Fibroblast of mammary gland (primary cell): ENCODE results near the gene GAS5.
"Not testable (repeated sequence)": the region's sequence is repeated elsewhere in the genome, so short reads cannot be mapped to it uniquely, and the experiment has no call there.

Experiments
- DNase-seq: peaks from one replicate; pipeline ENCODE4 v3.0.0-alpha.2; 2010; ENCODE audit warnings: low read depth
- H3K4me3 ChIP-seq: 2 replicates; pipeline ENCODE4 v1.5.1; 2011; ENCODE audit warnings: low read depth, mild to moderate bottlenecking, low read length, moderate library complexity; ENCODE audit not compliant: control insufficient read depth
- TF ChIP-seq, protein P1 (sequence below): conservative IDR thresholded peaks from 2 replicates; pipeline ENCODE4 v1.5.1; 2011; ENCODE audit warnings: low read depth, low read length, inconsistent platforms; ENCODE audit not compliant: control insufficient read depth, insufficient read depth

Gene GAS5

DNA sequence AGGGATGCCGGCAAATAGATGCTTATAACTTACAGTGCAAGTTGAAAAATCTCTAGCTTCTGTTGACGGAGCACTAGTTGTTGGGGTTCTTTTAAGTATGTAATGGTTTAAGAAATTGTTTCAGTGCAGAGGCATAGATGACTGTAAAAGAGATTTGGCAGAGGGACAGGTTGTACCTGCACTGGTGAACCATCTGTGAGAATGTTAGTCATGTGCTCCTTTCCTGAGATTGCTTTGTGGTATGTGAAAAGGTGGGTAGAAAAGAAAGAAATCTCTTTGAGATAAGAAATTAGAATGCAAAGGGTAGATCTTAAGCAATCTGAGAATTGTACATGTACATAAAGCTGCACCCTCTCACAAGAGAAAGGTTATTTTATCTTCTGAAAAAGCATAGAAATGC lies 19.8 kb upstream of the GAS5 start:
- no peak overlapping the region for H3K4me3 ChIP-seq
- DNase-seq: no peak
- TF ChIP-seq, protein P1, sequence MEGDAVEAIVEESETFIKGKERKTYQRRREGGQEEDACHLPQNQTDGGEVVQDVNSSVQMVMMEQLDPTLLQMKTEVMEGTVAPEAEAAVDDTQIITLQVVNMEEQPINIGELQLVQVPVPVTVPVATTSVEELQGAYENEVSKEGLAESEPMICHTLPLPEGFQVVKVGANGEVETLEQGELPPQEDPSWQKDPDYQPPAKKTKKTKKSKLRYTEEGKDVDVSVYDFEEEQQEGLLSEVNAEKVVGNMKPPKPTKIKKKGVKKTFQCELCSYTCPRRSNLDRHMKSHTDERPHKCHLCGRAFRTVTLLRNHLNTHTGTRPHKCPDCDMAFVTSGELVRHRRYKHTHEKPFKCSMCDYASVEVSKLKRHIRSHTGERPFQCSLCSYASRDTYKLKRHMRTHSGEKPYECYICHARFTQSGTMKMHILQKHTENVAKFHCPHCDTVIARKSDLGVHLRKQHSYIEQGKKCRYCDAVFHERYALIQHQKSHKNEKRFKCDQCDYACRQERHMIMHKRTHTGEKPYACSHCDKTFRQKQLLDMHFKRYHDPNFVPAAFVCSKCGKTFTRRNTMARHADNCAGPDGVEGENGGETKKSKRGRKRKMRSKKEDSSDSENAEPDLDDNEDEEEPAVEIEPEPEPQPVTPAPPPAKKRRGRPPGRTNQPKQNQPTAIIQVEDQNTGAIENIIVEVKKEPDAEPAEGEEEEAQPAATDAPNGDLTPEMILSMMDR: no peak

DNA sequence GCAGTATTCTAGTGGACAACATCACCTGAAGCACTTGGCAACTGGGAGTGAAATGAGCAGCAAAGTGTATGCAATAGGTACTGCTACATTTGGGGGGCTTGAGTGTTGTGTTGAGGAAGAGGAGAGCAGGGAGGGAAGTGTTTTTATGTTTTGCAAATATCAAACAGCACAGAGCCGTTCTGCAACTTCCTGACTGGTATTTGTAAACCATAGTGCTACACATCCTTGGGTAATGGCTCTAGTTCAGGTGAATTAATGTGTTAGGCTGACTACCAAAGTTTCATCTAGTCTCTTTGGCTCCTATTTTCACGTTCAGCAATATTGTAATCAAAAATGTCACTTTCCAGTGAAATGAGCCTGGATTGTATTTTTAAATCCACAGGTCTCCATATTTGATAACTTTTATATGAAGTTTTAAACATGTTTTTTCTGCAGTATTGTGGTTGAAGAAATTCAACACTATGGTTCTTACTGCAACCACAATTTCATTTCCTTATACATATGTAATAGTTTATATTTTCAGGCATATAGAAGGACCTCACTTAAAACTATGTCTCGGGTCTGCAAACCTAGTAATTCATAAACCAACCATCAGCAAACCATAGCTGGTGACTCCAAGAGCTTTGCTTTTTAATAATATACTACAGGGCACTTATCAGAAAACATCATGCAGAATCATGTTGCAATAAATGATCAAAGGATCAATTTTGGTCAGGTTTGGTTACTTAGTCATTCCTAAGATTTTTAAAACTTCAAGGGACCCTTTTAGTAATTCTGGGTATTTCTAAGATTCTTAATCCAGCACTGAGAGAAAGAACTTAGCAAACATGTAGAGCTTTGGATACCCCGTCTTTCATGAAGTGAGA lies 19.2 kb upstream of the GAS5 start:
- no peak overlapping the region for H3K4me3 ChIP-seq
- TF ChIP-seq, protein P1: no peak
- no peak for DNase-seq

DNA sequence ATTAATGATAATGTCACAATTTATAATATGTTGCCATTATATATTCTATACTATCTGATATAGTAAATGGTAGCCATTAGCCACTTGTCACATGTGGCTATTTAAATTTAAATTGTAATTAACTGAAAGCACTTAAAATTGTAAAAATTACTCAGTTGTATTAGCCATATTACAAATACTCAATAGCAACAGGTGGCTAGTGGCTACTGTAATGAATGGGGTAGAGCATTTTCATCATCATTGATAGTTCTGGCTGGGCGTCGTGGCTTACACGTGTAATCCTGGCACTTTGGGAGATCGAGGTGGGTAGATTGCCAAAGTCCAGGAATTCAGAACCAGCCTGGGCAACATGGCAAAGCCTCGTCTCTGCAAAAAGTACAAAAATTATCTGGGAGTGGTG lies 16.9 kb upstream of the GAS5 start:
- TF ChIP-seq, protein P1: no peak
- no peak overlapping the region for H3K4me3 ChIP-seq
- no peak for DNase-seq

DNA sequence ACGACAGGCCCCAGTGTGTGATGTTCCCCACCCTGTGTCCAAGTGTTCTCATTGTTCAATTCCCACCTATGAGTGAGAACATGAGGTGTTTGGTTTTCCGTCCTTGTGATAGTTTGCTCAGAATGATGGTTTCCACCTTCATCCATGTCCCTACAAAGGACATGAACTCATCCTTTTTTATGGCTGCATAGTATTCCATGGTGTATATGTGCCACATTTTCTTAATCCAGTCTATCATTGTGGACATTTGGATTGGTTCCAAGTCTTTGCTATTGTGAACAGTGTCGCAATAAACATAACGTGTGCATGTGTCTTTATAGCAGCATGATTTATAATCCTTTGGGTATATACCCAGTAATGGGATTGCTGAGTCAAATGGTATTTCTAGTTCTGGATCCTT lies 13.3 kb upstream of the GAS5 start:
- not testable (repeated sequence) for H3K4me3 ChIP-seq

DNA sequence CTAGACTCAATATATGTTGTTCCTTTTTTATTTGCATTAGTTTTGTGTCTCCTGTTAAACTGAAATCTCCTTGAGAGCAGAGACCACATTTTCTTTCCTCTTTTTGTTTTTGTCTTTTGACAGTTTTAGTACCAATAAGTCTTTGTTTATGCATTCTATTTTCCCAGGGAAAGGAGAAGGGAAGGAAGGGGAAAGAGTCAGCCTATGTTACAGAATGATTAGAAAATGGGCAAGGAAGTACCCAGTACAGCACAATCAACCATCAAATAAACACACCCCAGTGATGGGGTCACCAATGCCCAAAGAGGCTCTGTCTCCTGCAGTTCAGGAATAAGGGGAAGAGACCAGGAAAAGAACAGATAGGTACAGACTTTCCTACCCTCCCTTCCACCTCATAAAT lies 10.5 kb upstream of the GAS5 start:
- TF ChIP-seq, protein P1: no peak
- H3K4me3 ChIP-seq: no peak overlapping the region
- DNase-seq: no peak

More for the DNA sequence above, 13.3 kb upstream of the GAS5 start:
- not testable (repeated sequence) for DNase-seq

DNA sequence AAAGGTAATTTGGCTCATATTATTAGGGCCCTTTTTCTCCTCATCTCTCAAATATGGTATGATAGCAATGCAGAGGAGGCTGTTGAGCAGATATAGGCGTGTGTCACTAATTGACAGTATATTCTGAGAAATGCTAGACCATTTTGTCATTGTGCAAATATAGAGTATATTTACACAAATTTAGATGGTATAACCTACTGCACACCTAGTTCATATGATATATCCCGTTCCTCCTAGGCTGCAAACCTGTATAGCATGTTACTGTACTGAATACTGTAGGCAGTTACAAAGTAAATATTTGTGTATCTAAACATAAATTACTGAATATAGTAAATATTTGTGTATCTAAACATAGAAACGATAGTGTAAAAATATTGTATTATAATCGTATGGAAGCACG lies 8.9 kb upstream of the GAS5 start:
- DNase-seq: no peak
- TF ChIP-seq, protein P1: no peak
- no peak overlapping the region for H3K4me3 ChIP-seq

DNA sequence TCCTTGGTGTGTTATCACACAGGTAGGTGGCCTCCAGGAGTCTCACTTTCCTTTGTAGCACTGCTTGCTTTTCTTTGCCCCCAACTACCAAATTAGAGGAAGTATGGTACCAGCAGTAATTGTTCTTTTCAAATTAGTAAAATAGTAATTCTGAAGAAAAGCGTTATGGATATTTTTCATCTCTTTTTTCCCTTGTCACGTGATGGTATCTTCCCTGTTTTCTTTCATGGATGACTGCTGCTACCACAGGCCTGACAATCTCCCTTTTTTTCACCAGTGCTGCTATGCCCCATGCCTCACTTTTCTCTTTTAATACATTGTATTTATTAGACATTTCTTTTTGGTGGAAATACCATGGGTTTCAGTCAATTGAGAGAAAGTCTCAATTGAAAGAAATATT lies 3.7 kb upstream of the GAS5 start:
- no peak for DNase-seq
- TF ChIP-seq, protein P1: no peak
- H3K4me3 ChIP-seq: no peak overlapping the region
